MCF 10A (cell line): ENCODE results near the gene TRPV6. TPM values are rescaled to one million over a fixed set of nuclear protein-coding genes. Genes with fewer than 3 reads are reported as not detected.

Experiments used
- BruUV-seq: library from RNA; stranded (reverse); fragments of 400-500 nt; replicated peaks from 2 replicates; lab custom pipeline; 2021; lab: Mats Ljungman, UMichigan
- CTCF ChIA-PET: fragments of 300-600 bp; sonication (Branson Sonifier 250); formaldehyde crosslinking; extraction: SDS; loops from one replicate; lab custom pipeline; 2021; ENCODE audit warnings: antibody characterized with exemption, inconsistent platforms; lab: Yijun Ruan, JAX
- POLR2A ChIA-PET: fragments of 300-600, 350-650 bp; sonication (Branson Sonifier 250); formaldehyde crosslinking; extraction: SDS; loops from one replicate; lab custom pipeline; 2020; ENCODE audit warnings: antibody characterized with exemption, inconsistent platforms; lab: Yijun Ruan, JAX
- DNase-seq: peaks from one replicate; pipeline ENCODE4 v3.0.0-alpha.2; 2018; ENCODE audit not compliant: unreplicated experiment
- H3K27ac Mint-ChIP-seq: one replicate; pipeline ENCODE4 v1.8.0; 2022; ENCODE audit warnings: mild to moderate bottlenecking, low read depth, mixed read lengths; ENCODE audit not compliant: unreplicated experiment
- H3K27me3 Mint-ChIP-seq: one replicate; pipeline ENCODE4 v1.8.0; 2022; ENCODE audit warnings: mixed read lengths; ENCODE audit not compliant: insufficient read depth, unreplicated experiment
- H3K36me3 Mint-ChIP-seq: one replicate; pipeline ENCODE4 v1.8.0; 2022; ENCODE audit warnings: mild to moderate bottlenecking, moderate library complexity, mixed read lengths; ENCODE audit not compliant: insufficient read depth, unreplicated experiment
- H3K4me1 Mint-ChIP-seq: one replicate; pipeline ENCODE4 v1.8.0; 2022; ENCODE audit warnings: mixed read lengths; ENCODE audit not compliant: insufficient read depth, unreplicated experiment
- H3K4me3 Mint-ChIP-seq: one replicate; pipeline ENCODE4 v1.8.0; 2022; ENCODE audit warnings: mild to moderate bottlenecking, moderate library complexity, mixed read lengths; ENCODE audit not compliant: unreplicated experiment
- H3K9me3 Mint-ChIP-seq: one replicate; pipeline ENCODE4 v1.8.0; 2022; ENCODE audit warnings: mixed read lengths; ENCODE audit not compliant: unreplicated experiment
- CTCF ChIP-seq: fragments of 200-600 bp; IDR thresholded peaks from one replicate; pipeline ENCODE4 v1.8.0; 2022; ENCODE audit warnings: antibody characterized with exemption, mild to moderate bottlenecking; ENCODE audit not compliant: unreplicated experiment
- intact Hi-C: fragments of 100-400 bp; cut with micrococcal nuclease; formaldehyde crosslinking; loops from 2 replicates; pipeline ENCODE4 v1.14.1; 2022
- total RNA-seq: library from RNA; stranded (reverse); gene quantifications from 2 replicates; pipeline ENCODE4 v1.2.3, GENCODE V29; 2022

TRPV6 gene
- total RNA-seq, 1 experiment from 2014 or later: 0.30 TPM

DNA sequence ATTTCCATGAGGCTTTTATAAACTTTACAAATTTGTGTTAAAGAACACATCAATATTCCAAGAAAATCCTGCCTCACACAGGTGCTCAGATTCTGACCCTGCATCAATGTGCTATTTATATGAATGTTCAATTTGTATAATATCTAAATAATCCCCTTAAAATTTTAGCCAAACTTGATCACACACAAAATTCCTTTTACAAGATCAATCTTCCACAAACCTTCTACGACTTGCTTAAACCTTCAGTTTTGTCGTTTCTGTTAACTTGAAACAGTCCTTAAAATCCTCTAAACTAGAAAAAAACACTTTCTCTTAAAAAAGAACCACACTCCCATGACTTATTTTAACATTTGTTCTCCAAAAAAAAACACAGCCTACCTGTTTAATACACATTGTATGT, 20.2 kb upstream of the TRPV6 start:
- Mint-ChIP-seq H3K36me3 (no peaks in the 10 kb centered on the region), H3K27me3 (peaks cover 65% of the 10 kb centered on the region), H3K4me3 (no peak overlapping the region), H3K9me3 (no peaks in the 10 kb centered on the region), H3K4me1 (no peaks in the 10 kb centered on the region), H3K27ac (no peak overlapping the region)
- no peak for DNase-seq
- ChIA-PET CTCF (no interaction called here), POLR2A (no interaction called here)
- TF ChIP-seq CTCF: no peak
- BruUV-seq: no TSS peak
- intact Hi-C loops: loop anchor here (5.0 kb wide), 1 partner anchor 97 kb away; no protein-coding TSS in a partner anchor

DNA sequence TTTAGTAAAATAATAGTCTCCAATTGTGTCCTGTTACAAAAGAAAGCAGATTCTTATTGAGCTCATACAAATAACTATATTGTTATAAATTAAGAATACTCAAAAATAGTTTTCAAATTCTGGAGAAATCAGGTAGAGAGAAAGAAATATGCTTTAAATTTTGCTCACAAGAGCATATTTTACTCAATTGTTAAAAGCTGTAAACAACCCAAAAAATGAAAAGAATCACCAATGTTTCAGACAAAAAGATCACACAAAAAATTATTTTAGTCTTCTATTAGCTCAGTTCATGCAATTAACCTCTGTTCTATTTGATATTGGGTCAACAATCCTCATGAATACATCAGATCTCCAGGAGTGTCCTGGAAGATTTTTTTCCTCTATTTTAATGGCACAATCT, 18.6 kb upstream of the TRPV6 start:
- DNase-seq: no peak
- Mint-ChIP-seq H3K9me3 (no peaks in the 10 kb centered on the region), H3K27me3 (peaks cover 63% of the 10 kb centered on the region), H3K4me3 (no peak overlapping the region), H3K4me1 (no peaks in the 10 kb centered on the region), H3K27ac (no peak overlapping the region), H3K36me3 (no peaks in the 10 kb centered on the region)
- no TSS peak for BruUV-seq
- ChIA-PET CTCF (interaction anchor here (1.0 kb wide), 1 partner anchor 23 kb away, joined by 4 read pairs; no protein-coding TSS in a partner anchor), POLR2A (interaction anchor here (0.8 kb wide), 1 partner anchor 92 kb away, joined by 3 read pairs; no protein-coding TSS in a partner anchor)
- intact Hi-C loops: no loop called here
- TF ChIP-seq CTCF: no peak

- DNase-seq: no peak
- ChIA-PET POLR2A (interaction anchor here (0.7 kb wide), 3 partner anchors 10 to 238 kb away, joined by 3 read pairs; no protein-coding TSS in a partner anchor), CTCF (interaction anchor here (0.6 to 2.8 kb wide), 6 partner anchors 8 to 602 kb away, joined by 3 to 14 read pairs (median 4); no protein-coding TSS in a partner anchor)
- Mint-ChIP-seq H3K27me3 (peaks cover 65% of the 10 kb centered on the region), H3K4me1 (no peaks in the 10 kb centered on the region), H3K4me3 (no peak overlapping the region), H3K27ac (no peak overlapping the region), H3K36me3 (no peaks in the 10 kb centered on the region), H3K9me3 (no peaks in the 10 kb centered on the region)
- intact Hi-C loops: no loop called here
- BruUV-seq: no TSS peak
- TF ChIP-seq CTCF: no peak
Measured at GRCh38 chr7:142901426-142902259, 16.1 kb upstream of the TRPV6 start.

DNA sequence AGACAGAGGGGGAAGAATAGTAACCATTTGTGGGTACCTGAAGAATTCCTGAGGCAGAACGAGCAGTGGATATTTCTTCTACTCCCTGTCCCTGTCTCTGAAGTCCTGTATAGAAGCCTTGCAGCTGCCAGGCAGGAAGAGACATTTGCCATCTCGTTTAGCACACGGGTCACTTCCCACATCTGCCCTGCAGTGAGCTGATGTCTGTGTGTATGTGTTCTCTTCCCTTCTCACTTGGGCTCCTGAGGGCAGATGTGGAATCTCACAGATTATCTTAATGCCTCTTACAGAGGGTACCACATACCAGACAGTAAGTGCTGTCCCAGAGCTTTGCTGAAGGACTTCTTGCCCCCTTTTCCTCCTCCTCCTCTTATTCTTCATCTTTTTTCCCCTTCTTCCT, 14.1 kb upstream of the TRPV6 start:
- Mint-ChIP-seq H3K4me1 (no peaks in the 10 kb centered on the region), H3K9me3 (no peaks in the 10 kb centered on the region), H3K4me3 (no peak overlapping the region), H3K36me3 (no peaks in the 10 kb centered on the region), H3K27me3 (peaks cover 76% of the 10 kb centered on the region), H3K27ac (no peak overlapping the region)
- no peak for TF ChIP-seq CTCF
- DNase-seq: no peak
- no TSS peak for BruUV-seq
- ChIA-PET POLR2A (interaction anchor here (0.7 kb wide), 1 partner anchor 45 kb away, joined by 3 read pairs; no protein-coding TSS in a partner anchor), CTCF (interaction anchor here (0.6 to 3.6 kb wide), 9 partner anchors 9 to 316 kb away, joined by 3 to 25 read pairs (median 3); no protein-coding TSS in a partner anchor)
- intact Hi-C loops: no loop called here
